Stomach smooth muscle (tissue), 2 donors: ENCODE data around the gene PCK2.

ENCODE experiments used
- H3K27ac ChIP-seq: one replicate; pipeline ENCODE4 v1.7.0; 2013; ENCODE audit warnings: mild to moderate bottlenecking, low read length, inconsistent platforms
- H3K27me3 ChIP-seq, 2 donors: one replicate each; pipeline ENCODE4 v1.7.0; 2013; ENCODE audit warnings: low read length in 2 of 2; ENCODE audit not compliant: insufficient read depth in 2 of 2, control insufficient read depth in 1 of 2
- H3K36me3 ChIP-seq, 2 donors: one replicate each; pipeline ENCODE4 v1.7.0; 2013; ENCODE audit warnings: low read length in 2 of 2; ENCODE audit not compliant: control insufficient read depth in 2 of 2, insufficient read depth in 2 of 2
- H3K4me1 ChIP-seq: one replicate; pipeline ENCODE4 v1.7.0; 2013; ENCODE audit warnings: low read length; ENCODE audit not compliant: control insufficient read depth, insufficient read depth
- H3K4me3 ChIP-seq, 2 donors: one replicate each; pipeline ENCODE4 v1.7.0; 2013; ENCODE audit warnings: low read length in 2 of 2
- H3K9ac ChIP-seq, 2 donors: one replicate each; pipeline ENCODE4 v1.7.0; 2013; ENCODE audit warnings: low read length in 2 of 2, mild to moderate bottlenecking in 1 of 2
- H3K9me3 ChIP-seq, 2 donors: one replicate each; pipeline ENCODE4 v1.7.0; 2013; ENCODE audit warnings: low read length in 2 of 2; ENCODE audit not compliant: control insufficient read depth in 2 of 2
- donor health status: healthy.
- donor health status: Pancreatic carcinoma.

The PCK2 gene

GRCh38 chr14:24055971-24056799, 37.9 kb upstream of the PCK2 start:
- peaks cover 4 to 13% of the 10 kb centered on the region in 2 donors for H3K27me3 ChIP-seq
- peaks cover 20% of the 10 kb centered on the region for H3K4me1 ChIP-seq
- no peak overlapping the region for H3K4me3 ChIP-seq
- no peaks in the 10 kb centered on the region for H3K9me3 ChIP-seq
- no peaks in the 10 kb centered on the region for H3K36me3 ChIP-seq
- H3K27ac ChIP-seq, result no peak overlapping the region
- H3K9ac ChIP-seq, result no peak overlapping the region

- no peaks in the 10 kb centered on the region for H3K9me3 ChIP-seq
- no peak overlapping the region for H3K4me3 ChIP-seq
- H3K36me3 ChIP-seq, result no peaks in the 10 kb centered on the region
- H3K27ac ChIP-seq, result no peak overlapping the region
- H3K27me3 ChIP-seq, result peaks cover 4 to 13% of the 10 kb centered on the region in 2 donors
- peaks cover 14% of the 10 kb centered on the region for H3K4me1 ChIP-seq
- H3K9ac ChIP-seq, result no peak overlapping the region
These were observed 37.3 kb upstream of the PCK2 start for GRCh38 chr14:24056800-24057184.

- no peak overlapping the region for H3K4me3 ChIP-seq
- no peak overlapping the region for H3K27ac ChIP-seq
- H3K27me3 ChIP-seq, result peaks cover 4 to 13% of the 10 kb centered on the region in 2 donors
- no peaks in the 10 kb centered on the region for H3K36me3 ChIP-seq
- no peak overlapping the region for H3K9ac ChIP-seq
- no peaks in the 10 kb centered on the region for H3K9me3 ChIP-seq
- peaks cover 10% of the 10 kb centered on the region for H3K4me1 ChIP-seq
These were observed 36.8 kb upstream of the PCK2 start for GRCh38 chr14:24057271-24057670.

- peaks cover 4% of the 10 kb centered on the region for H3K4me1 ChIP-seq
- H3K36me3 ChIP-seq, result no peaks in the 10 kb centered on the region
- H3K27me3 ChIP-seq, result peaks cover 4 to 13% of the 10 kb centered on the region in 2 donors
- H3K27ac ChIP-seq, result no peak overlapping the region
- no peaks in the 10 kb centered on the region for H3K9me3 ChIP-seq
- H3K9ac ChIP-seq, result no peak overlapping the region
- no peak overlapping the region for H3K4me3 ChIP-seq
These were observed 36.2 kb upstream of the PCK2 start for GRCh38 chr14:24057867-24058259.

- Histone ChIP-seq H3K36me3 (no peaks in the 10 kb centered on the region), H3K4me3 (no peak overlapping the region), H3K9me3 (no peaks in the 10 kb centered on the region), H3K9ac (no peak overlapping the region), H3K27me3 (peaks cover 4 to 13% of the 10 kb centered on the region in 2 donors), H3K27ac (no peak overlapping the region), H3K4me1 (peaks cover 3% of the 10 kb centered on the region)
These were observed 35.7 kb upstream of the PCK2 start for GRCh38 chr14:24058260-24058950.

- Histone ChIP-seq H3K27me3 (peaks cover 4 to 10% of the 10 kb centered on the region in 2 donors), H3K36me3 (no peaks in the 10 kb centered on the region), H3K4me1 (peaks cover 3% of the 10 kb centered on the region), H3K9me3 (no peaks in the 10 kb centered on the region), H3K9ac (no peak overlapping the region), H3K27ac (no peak overlapping the region), H3K4me3 (no peak overlapping the region)
These were observed 35.1 kb upstream of the PCK2 start for GRCh38 chr14:24058951-24059475.

GRCh38 chr14:24059841-24060388, 34.2 kb upstream of the PCK2 start:
- Histone ChIP-seq H3K27ac (no peak overlapping the region), H3K9me3 (no peaks in the 10 kb centered on the region), H3K27me3 (peaks cover 1 to 3% of the 10 kb centered on the region in 2 donors), H3K4me1 (peaks cover 3% of the 10 kb centered on the region), H3K4me3 (no peak overlapping the region), H3K9ac (no peak overlapping the region), H3K36me3 (no peaks in the 10 kb centered on the region)

GRCh38 chr14:24060443-24060842, 33.7 kb upstream of the PCK2 start:
- H3K27ac ChIP-seq, result no peak overlapping the region
- H3K4me1 ChIP-seq, result peaks cover 3% of the 10 kb centered on the region
- peaks cover 0 to 3% of the 10 kb centered on the region in 2 donors for H3K27me3 ChIP-seq
- no peak overlapping the region for H3K4me3 ChIP-seq
- H3K9me3 ChIP-seq, result no peaks in the 10 kb centered on the region
- H3K9ac ChIP-seq, result no peak overlapping the region
- no peaks in the 10 kb centered on the region for H3K36me3 ChIP-seq

GRCh38 chr14:24060984-24061913, 32.9 kb upstream of the PCK2 start:
- H3K27ac ChIP-seq, result no peak overlapping the region

More at GRCh38 chr14:24060984-24061913, 32.9 kb upstream of the PCK2 start:
- no peak overlapping the region for H3K9ac ChIP-seq
- H3K4me3 ChIP-seq, result no peak overlapping the region
- H3K27me3 ChIP-seq, result peaks cover 0 to 3% of the 10 kb centered on the region in 2 donors
- no peaks in the 10 kb centered on the region for H3K36me3 ChIP-seq
- H3K9me3 ChIP-seq, result no peaks in the 10 kb centered on the region
- peaks cover 3% of the 10 kb centered on the region for H3K4me1 ChIP-seq
